H4 (cell line): ENCODE results near the gene CTNNB1. TPM values are rescaled to one million over a fixed set of nuclear protein-coding genes. Genes with fewer than 3 reads are reported as not detected.

Source experiments
- DNase-seq: peaks from one replicate; pipeline ENCODE4 v3.0.0-alpha.2; 2015; ENCODE audit warnings: low spot score
- total RNA-seq: library from RNA; depleted of rRNA; stranded (reverse); fragments of >200 nt; shearing (Covaris generic); gene quantifications from 2 replicates; pipeline ENCODE4 v1.2.3, GENCODE V29; 2014; rRNA removed

The CTNNB1 gene
- total RNA-seq = 262 and 315 TPM in 2 replicates

DNA sequence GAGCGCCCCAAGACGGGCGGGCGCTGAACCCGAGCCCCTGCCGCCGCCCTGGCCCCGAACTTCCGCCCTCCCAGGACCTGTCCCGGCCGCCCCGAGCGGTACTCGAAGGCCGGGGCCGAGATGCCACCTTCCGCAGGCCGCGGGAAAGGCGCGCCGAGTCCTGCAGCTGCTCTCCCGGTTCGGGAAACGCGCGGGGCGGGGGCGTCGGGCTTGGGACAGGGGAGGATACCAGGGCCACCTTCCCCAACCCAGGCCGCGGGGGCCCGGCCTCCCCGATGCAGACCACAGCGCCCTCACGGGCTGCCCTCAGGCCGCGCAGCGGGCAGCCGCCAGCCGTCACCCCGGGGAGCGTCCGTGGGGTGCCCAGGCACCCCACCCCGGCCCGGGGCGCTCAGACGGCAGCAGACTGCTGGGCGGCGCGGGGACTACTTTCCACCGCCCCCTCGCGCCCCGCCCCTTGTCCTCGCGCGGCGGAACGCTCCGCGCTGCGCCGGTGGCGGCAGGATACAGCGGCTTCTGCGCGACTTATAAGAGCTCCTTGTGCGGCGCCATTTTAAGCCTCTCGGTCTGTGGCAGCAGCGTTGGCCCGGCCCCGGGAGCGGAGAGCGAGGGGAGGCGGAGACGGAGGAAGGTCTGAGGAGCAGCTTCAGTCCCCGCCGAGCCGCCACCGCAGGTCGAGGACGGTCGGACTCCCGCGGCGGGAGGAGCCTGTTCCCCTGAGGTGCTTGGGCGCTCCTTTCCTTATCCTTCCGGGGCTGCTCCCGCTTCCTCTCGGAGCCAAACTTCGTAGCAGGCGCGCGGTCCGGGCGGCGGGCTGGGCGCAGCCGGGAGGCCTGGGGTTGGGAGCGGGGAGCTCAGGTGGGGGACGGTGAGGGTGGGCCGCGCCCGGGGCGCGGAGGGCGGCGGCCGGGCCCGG is at the start of gene CTNNB1:
CTNNB1 (plus strand) TSS at position 556 of the 916 bp plus-strand sequence. CDS start 24,564 bp downstream, outside the sequence.
- peak; percentile 74 for DNase-seq

DNA sequence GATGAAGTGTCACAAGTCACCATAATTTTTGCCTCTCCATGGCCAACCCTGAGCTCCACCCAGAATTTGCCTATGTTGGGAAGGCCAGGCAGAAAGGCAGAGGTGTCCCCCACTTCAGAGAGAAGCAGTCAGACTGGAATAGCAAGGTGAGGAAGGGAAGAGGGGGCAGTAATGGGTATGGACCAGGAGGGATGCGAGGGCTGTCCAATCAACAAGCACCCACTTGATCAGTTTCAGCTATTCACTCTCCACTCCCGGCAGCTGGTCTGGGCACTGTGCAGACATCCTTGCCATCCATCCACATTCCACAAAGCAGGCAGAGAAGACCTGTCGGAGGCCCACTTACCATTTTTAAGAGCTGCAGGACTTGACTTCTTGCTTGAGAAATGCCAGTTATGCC is 43.5 kb upstream of the CTNNB1 start:
- DNase-seq = no peak

- no peak for DNase-seq
These were observed 40.4 kb upstream of the CTNNB1 start for GRCh38 chr3:41158947-41159346.

GRCh38 chr3:41159588-41160189 is 39.6 kb upstream of the CTNNB1 start:
- no peak for DNase-seq

DNA sequence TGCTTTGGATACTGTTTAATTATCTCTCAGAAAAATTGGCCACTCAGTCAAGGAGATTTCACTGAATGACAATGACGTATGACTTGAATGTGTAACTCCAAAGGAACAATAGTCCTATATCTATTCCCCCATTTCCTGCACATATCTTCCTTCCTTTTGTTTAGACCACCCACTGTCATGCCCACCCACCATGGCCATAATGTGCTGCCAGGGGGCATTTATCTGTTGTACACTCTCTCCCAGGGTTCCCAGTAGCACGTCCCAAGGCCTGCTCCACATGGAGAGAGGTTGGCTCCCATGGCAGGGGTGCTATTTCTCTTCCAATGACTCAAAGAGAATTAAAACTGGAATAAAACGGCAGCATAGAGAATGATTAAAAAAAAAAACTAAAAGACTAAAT is 36.8 kb upstream of the CTNNB1 start:
- no peak for DNase-seq

DNA sequence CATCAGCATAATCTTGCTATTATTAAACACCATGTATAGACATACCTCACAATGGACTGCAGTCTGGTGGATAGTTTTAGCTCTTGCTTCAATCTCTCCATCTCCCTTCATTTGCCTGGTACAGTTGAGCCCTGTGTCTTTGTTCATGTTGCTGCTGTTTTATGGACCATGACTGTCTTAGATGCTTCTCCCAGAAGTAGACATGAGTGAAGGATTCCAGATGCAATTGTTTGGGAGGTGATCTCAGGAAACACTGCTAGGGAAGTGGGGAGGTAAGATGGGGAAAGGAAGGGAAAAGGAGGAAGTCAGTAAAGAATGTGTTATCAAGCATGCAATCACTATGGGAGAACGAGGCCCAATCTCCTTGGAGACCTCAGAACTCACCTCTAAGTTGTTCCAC is 36.3 kb upstream of the CTNNB1 start:
- DNase-seq = no peak

DNA sequence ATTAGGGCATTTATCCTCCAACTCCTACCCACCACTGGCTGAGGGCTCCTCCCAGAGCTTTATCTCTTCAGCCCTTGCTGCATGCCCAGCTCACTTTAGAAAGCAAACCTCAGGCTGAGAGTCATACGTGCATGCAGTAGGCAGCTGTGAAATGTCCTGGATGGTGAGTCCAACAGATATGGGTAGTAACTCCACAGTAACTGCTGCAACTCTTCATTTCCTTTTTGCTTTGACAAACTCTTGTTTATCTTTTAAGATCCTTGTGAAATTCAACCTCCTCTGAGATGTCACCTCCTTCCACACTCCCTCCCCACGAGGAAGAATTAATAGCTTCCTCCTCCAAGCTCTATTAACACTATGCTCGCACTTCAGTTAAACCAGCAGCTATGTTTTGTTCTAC is 35.9 kb upstream of the CTNNB1 start:
- no peak for DNase-seq

DNA sequence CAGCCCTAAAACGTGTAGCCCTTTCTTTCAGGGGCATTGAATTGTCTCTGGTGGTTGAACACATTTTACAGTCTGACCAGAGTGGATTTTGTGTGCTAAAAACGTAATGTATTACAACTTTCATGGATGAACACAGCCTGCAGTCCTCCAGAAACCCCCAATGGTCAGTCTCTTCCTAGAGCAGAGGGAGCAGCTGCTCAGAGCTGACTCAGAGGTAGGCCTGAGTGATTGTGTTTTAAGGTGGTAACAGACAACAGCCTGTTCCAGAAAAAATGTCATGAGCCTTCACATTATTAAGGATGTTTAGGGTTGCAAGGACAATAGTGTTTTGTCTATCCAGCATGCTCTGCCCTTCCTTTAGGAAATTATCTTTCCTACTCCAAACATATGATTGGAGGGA is 34.5 kb upstream of the CTNNB1 start:
- DNase-seq = no peak

- DNase-seq = no peak
These were observed 31.4 kb upstream of the CTNNB1 start for GRCh38 chr3:41167722-41168497.

DNA sequence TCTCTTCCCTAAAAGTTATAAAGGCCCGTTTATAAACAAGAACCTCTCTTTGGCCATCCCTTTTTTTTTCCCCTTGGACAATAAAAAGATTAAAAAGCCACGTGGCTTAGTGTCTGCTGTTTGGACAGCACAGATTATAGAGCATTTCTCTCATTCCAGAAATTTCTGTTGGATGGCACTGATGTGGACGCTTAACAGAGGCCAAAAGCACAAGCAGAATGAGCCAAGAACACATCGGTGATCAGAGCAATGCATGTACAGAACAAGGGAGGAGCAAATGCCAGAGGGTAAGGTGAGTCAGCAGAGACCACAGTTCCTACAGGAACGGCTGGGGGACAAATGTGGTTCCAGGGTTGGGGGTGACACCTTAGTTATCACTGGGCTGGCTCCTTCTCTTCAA is 30.3 kb upstream of the CTNNB1 start:
- DNase-seq = no peak

DNA sequence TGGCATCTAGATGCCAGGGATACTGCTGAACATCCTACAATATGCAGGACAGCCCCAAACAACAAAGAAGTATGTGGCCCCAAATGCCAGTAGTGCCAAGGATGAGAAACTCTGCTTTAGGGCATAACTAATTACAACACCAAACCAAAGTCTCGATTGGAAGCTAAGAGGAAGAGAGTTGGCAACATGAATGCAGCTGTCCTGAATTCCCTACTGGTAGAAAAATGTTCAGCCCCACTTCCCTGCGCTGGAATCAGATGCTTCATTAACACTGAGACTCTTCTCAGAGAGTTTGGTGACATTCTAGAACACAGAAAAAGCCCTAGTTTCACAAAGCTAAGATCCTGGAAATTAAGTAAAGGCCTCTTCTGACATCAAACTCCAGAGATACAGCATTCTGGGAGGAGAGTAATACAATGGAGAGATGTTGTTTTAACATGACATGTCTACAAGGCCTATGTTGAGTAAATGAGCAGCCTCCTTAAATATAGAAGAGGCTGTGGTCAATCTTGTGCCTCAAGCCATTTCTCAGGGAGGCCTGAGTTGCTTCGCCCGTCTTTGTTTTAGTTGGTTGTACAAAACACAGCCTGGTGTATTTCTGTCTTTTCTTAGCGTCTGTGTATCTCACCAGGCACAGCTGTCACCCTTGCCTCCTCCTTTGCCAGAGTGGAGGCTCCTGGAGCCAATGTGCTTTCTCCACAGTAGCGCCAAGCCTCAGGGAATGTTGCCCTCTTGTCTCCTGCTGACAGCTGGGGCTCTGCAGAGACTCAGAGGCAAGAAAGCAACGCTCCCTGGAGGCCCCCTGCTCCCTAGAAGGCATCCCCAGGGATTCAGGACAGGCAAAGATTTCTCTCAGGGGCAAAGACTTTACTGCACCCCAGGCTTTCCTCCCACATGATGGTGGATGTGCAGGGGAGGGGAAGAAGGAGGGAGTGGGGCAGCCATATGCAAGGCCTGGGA is 25.1 kb upstream of the CTNNB1 start:
- DNase-seq = no peak

GRCh38 chr3:41175365-41175764 is 23.9 kb upstream of the CTNNB1 start:
- no peak for DNase-seq

DNA sequence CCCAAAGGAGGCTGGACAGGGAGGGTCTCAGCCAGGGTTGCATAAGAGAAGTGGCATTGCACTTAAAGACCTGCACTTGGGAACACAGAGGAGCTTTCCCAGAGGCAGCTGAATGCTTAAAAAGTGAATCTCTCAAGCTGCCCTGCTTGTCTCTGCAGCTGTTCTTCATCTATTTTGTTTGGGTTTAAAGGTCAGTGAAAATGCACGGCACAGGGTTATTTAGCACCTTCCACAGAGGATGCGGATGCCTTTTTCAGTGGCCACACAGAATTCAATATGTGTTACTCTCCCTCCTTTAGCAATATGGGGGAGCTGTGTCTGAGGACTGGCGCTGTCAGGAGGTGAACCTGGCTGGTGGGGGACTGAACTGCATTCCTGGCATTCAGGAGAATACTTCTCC is 22.7 kb upstream of the CTNNB1 start:
- DNase-seq = no peak

DNA sequence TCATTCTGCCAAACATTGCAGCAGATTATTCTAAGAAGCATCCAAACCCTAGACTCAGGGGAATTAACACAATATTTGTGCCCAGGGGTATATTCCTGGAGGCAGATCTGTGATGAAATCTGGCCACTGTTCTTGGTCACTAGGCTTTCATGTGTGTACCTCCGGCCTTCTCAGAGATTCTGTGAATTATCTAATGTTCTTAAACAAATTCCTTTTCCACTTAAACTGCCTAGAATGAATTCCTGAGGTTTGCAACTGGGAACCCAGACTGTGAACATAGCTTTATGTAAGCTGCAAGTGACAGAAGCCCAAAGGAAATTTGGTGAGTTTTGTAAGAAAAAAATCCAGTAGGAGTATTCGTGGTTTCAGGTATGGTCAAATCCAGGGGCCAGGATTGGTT is 20.7 kb upstream of the CTNNB1 start:
- no peak for DNase-seq

GRCh38 chr3:41180396-41180795 is 18.9 kb upstream of the CTNNB1 start:
- DNase-seq = no peak

DNA sequence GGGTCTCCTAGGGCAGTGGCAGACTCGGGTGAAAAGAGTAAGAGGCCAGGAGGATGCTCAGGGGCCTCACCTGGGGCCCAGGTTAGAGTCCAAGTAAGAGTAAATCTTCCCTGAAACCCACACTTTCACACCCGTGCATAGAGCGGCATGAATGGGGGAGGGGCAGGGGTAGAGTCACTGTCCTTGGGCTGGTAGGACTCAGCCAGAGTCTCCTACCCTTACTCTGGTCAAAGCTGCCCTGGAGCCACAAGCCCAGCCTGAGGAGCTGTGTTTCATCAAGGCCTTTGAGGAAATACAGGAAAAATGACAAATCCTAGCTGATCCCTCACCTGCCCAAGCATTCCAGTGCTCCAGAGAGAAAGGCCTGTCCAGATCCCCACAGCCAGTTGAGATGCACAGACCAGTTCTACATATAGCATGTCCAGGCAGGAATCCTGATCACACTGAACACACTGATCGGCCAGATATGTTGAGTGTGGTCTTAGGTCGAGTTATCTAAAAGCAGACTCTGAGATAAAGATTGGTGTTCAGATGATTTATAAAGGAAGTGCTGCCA is 16.7 kb upstream of the CTNNB1 start:
- no peak for DNase-seq

DNA sequence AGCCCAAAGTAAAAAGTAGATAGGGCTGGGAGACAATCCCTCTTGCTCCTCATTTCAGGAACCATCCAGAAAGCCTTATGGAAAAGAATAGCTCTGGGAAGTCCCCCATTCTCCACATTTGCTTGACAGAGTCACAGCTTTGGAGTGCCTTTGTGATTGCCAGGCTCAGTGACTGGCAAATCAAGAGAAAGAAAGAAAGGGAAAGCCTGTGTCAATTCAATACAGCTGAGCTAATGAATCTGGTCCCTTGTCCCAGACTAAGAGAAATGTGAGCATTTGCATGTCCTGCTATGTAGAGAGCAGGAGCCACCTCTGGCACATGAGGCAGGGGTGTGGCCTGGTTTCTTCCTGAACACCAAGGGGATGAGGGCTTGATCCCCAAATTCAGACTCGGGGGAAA is 14.9 kb upstream of the CTNNB1 start:
- no peak for DNase-seq

DNA sequence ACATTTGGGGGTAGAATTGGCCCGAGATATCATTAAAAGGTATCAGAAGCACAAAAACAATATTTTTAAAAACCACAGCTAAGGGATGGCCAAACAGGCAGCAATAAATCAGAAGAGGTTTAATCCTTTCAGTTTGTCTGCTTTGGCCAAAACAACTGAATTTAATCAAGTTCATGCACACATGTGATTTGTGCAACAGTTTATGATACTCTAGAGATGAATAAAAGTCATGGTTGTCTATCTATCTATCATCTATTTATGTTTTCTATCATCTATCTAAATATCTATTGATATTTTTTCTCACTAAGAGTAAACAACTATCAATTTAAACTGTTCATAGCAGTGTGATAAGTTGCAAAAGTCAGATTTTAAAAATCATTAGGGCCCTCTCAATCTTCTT is 13.0 kb upstream of the CTNNB1 start:
- no peak for DNase-seq

- DNase-seq = no peak
These were observed 11.0 kb upstream of the CTNNB1 start for GRCh38 chr3:41188306-41188705.

GRCh38 chr3:41190509-41191284 is 8.6 kb upstream of the CTNNB1 start:
- no peak for DNase-seq
